Kidney (tissue), 14 donors: ENCODE results near the gene TPPP3. TPM values are rescaled to one million over a fixed set of nuclear protein-coding genes. Genes with fewer than 3 reads are reported as not detected.

Experiments used
- DNase-seq, 5 donors: peaks; one replicate each; pipeline ENCODE4 v3.0.0-alpha.2; 2013 to 2020
- FAIRE-seq: peaks from 2 replicates; lab custom pipeline; 2012; peaks lifted over from hg19 to GRCh38; lab: Jason Lieb, UNC
- H3K27ac ChIP-seq, 2 donors: one replicate each; pipeline ENCODE4 v1.7.0; 2013; ENCODE audit warnings: low read depth in 2 of 2, low read length in 2 of 2, inconsistent platforms in 1 of 2
- H3K27me3 ChIP-seq: one replicate; pipeline ENCODE4 v1.7.1; 2013; ENCODE audit warnings: low read length, inconsistent platforms; ENCODE audit not compliant: control insufficient read depth, insufficient read depth
- H3K36me3 ChIP-seq, 3 donors: one replicate each; pipeline versions ENCODE4 v1.7.0 to v1.7.1; 2013; ENCODE audit warnings: low read length in 3 of 3, control low read depth in 1 of 3, inconsistent platforms in 1 of 3; ENCODE audit not compliant: insufficient read depth in 3 of 3, control insufficient read depth in 2 of 3
- H3K4me1 ChIP-seq, 3 donors: one replicate each; pipeline versions ENCODE4 v1.7.0 to v1.7.1; 2013; ENCODE audit warnings: low read length in 3 of 3, inconsistent platforms in 1 of 3, low read depth in 1 of 3; ENCODE audit not compliant: control insufficient read depth in 2 of 3, insufficient read depth in 2 of 3
- H3K4me3 ChIP-seq, 3 donors: one replicate each; pipeline versions ENCODE4 v1.7.0 to v1.8.1; 2013; ENCODE audit warnings: low read length in 3 of 3, control low read depth in 1 of 3, inconsistent platforms in 1 of 3
- H3K9ac ChIP-seq, 3 donors: one replicate each; pipeline versions ENCODE4 v1.7.0 to v1.7.1; 2013; ENCODE audit warnings: low read length in 3 of 3, control low read depth in 1 of 3, inconsistent platforms in 1 of 3
- H3K9me3 ChIP-seq, 3 donors: one replicate each; pipeline versions ENCODE4 v1.7.0 to v1.7.1; 2013; ENCODE audit warnings: low read length in 3 of 3, control low read depth in 1 of 3, inconsistent platforms in 1 of 3; ENCODE audit not compliant: control insufficient read depth in 2 of 3, insufficient read depth in 1 of 3
- CTCF ChIP-seq: IDR thresholded peaks from 3 replicates; pipeline ENCODE4 v1.5.1; 2012; ENCODE audit warnings: mild to moderate bottlenecking, moderate library complexity, borderline replicate concordance; ENCODE audit not compliant: insufficient read depth; ENCODE audit errors: extremely low read depth
- intact Hi-C: fragments of 100-400 bp; cut with DNase I; formaldehyde crosslinking; loops from one replicate; pipeline ENCODE4 v1.11.1; 2022
- polyA plus RNA-seq: library from polyadenylated mRNA; stranded (reverse); fragments of 350-450 nt; fragmentation: Illumina TruSeq; extraction: RNeasy Lipid Tissue Mini Kit (QIAGEN cat#74804); gene quantifications from one replicate; pipeline ENCODE4 v1.2.3, GENCODE V29; 2014; ENCODE audit warnings: low read depth, low replicate concordance; ENCODE audit not compliant: insufficient read depth
- total RNA-seq: library from RNA; stranded (reverse); fragmentation: NEBNext Ultra II Directional; extraction: Animal tissue kit (Norgen Biotek cat#: 25700); gene quantifications from one replicate; pipeline ENCODE4 v1.2.1, GENCODE V29; 2021
- donor health status: control.
- donor health status: control.
- donor health status: control.
- donor health status: control.
- donor health status: control.
- donor health status: DM: yes; HTN: yes; CAD: no.
- donor health status: Normal renal cell carcinoma (clear cell type).

The TPPP3 gene
- total and polyA plus RNA-seq, 2 donors from 2014 or later: 8.2 to 108 TPM

- no peak for TF ChIP-seq CTCF
- Histone ChIP-seq H3K36me3 (no peaks in the 10 kb centered on the region), H3K27me3 (peaks cover 3% of the 10 kb centered on the region), H3K4me1 (peaks cover 0 to 28% (median 21%) of the 10 kb centered on the region in 3 donors), H3K27ac (peak overlapping the region; percentile 7 to 68), H3K9me3 (no peaks in the 10 kb centered on the region), H3K4me3 (no peak overlapping the region), H3K9ac (no peak overlapping the region)
- intact Hi-C loops: loop anchor here (5.0 kb wide), 1 partner anchor 40 kb away; no protein-coding TSS in a partner anchor
- DNase-seq (peak in 1 of 5 donors; percentile 56), FAIRE-seq (no peak)
These were observed 33.7 kb upstream of the TPPP3 start for GRCh38 chr16:67426950-67427349.

GRCh38 chr16:67426022-67426421, 32.7 kb upstream of the TPPP3 start:
- no peak overlapping the region for H3K9ac ChIP-seq
- no peak for TF ChIP-seq CTCF
- FAIRE-seq (no peak), DNase-seq (no peak)
- intact Hi-C loops: loop anchor here (5.0 kb wide), 1 partner anchor 41 kb away; no protein-coding TSS in a partner anchor
- H3K9me3 ChIP-seq: no peaks in the 10 kb centered on the region
- no peak overlapping the region for H3K4me3 ChIP-seq
- peaks cover 0 to 25% (median 21%) of the 10 kb centered on the region in 3 donors for H3K4me1 ChIP-seq
- no peak overlapping the region for H3K27ac ChIP-seq
- H3K36me3 ChIP-seq: no peaks in the 10 kb centered on the region
- H3K27me3 ChIP-seq: peaks cover 3% of the 10 kb centered on the region

- peaks cover 0 to 25% (median 21%) of the 10 kb centered on the region in 3 donors for H3K4me1 ChIP-seq
- no peaks in the 10 kb centered on the region for H3K9me3 ChIP-seq
- FAIRE-seq (no peak), DNase-seq (no peak)
- TF ChIP-seq CTCF: no peak
- intact Hi-C loops: loop anchor here (5.0 kb wide), 1 partner anchor 42 kb away; no protein-coding TSS in a partner anchor
- H3K27ac ChIP-seq: no peak overlapping the region
- H3K4me3 ChIP-seq: no peak overlapping the region
- no peaks in the 10 kb centered on the region for H3K36me3 ChIP-seq
- H3K27me3 ChIP-seq: peaks cover 3% of the 10 kb centered on the region
- H3K9ac ChIP-seq: no peak overlapping the region
These were observed 32.3 kb upstream of the TPPP3 start for GRCh38 chr16:67425580-67425979.
